CD4-positive, alpha-beta T cell treated with Interleukin-15 for 1 hour (primary cell): Measurements from ENCODE around the gene HES1.
"Not testable (repeated sequence)": the region's sequence is repeated elsewhere in the genome, so short reads cannot be mapped to it uniquely, and the experiment has no call there.

ENCODE experiments used
- DNase-seq: peaks from one replicate; pipeline ENCODE4 v3.0.0-alpha.2; 2020

HES1 gene

GRCh38 chr3:194145702-194146101 lies 9.8 kb downstream of the HES1 start:
- no peak for DNase-seq

DNA sequence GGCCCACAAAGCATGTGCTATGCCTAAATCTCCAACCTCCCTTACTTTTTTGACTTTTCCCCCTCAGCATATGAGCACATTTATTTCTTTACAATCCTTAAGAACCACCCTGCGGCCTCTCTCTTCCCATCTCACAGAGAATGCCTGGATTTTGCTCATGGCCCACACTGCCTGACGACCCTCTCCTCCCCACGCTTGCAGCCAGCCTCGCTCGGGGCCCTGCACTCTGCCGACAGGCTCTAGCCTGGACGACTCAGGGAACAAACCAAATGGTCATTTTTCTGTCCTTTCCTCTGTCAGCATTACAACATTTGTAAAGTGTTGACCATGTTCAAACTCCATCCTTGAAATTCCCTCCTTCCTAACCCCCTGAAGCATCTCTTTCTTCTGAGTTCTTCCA lies 11.7 kb downstream of the HES1 start:
- no peak for DNase-seq

DNA sequence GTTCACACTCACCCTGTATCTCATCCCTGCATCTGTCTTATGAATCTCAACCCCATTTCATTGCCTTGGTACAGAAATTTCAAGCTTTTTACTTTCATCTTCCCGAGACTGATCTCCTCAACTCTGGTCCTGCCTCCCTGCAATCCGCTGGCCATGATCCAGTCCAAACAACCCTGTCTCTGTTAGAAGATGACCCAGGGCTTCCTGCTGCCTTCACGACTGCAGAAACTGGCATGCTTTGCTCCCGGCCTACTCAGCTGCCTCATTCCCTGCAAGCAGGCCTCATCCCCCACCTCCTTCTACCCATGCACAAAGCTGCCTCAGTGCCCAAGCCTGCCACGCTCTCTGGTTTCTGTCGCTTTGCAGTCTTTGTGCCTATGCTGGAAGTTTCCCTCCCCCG lies 12.4 kb downstream of the HES1 start:
- no peak for DNase-seq

- no peak for DNase-seq
Observed at GRCh38 chr3:194150252-194150934, 14.4 kb downstream of the HES1 start.

DNA sequence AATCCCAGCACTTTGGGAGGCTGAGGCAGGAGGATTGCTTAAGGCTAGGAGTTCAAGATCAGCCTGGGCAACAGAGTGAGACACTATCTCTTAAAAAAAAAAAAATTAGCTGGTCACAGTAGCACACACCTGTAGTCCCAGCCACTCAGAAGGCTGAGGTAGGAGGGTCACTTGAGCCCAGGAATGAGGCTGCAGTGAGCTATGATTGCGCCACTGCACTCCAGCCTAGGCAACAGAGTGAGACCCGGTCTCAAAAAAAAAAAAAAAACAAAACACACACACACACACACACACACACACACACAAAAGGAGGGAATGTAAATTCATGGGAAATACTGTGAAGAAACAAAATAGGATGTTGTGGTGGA lies 15.0 kb downstream of the HES1 start:
- not testable (repeated sequence) for DNase-seq

DNA sequence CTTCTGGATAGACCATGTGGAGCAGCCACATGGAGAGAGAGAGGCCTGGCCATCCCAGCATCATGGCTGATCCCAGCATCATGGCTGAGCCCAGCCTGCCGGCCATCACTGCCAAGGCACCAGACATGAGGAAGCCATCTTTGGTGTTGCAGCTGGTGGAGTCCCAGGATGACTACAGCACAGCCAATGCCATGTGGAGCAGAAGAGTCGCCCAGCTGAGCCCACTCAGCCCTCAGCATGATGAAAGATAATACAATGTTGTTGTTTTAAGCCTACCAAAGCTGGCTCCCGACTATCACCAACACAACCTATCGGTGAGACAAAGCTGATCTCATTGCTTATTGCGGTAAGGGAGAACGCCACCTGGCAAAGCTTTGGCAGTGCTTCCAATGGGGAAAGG lies 18.4 kb downstream of the HES1 start:
- DNase-seq, result no peak

- DNase-seq, result no peak
Observed at GRCh38 chr3:194156095-194156494, 20.1 kb downstream of the HES1 start.

- no peak for DNase-seq
Observed at GRCh38 chr3:194158942-194159439, 23.0 kb downstream of the HES1 start.

DNA sequence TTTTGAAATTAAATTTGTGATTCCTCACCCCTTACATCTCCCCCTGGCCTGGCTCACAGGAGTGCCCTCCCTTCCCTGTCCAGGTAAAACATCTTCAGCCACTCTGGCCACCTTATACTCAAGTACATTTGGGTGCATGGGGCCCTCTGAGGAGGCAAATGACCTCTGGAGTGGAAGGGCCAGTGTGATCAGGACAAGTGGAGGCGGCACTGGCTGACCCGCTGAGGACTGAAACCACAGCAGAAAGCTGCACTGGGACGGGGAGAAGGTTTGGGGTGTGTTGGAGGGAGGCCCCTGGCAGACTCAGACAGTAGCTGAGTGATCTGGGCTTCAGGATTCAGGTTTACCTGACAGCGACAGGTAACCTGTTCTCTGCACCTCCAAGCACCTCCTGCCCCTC lies 24.2 kb downstream of the HES1 start:
- no peak for DNase-seq

DNA sequence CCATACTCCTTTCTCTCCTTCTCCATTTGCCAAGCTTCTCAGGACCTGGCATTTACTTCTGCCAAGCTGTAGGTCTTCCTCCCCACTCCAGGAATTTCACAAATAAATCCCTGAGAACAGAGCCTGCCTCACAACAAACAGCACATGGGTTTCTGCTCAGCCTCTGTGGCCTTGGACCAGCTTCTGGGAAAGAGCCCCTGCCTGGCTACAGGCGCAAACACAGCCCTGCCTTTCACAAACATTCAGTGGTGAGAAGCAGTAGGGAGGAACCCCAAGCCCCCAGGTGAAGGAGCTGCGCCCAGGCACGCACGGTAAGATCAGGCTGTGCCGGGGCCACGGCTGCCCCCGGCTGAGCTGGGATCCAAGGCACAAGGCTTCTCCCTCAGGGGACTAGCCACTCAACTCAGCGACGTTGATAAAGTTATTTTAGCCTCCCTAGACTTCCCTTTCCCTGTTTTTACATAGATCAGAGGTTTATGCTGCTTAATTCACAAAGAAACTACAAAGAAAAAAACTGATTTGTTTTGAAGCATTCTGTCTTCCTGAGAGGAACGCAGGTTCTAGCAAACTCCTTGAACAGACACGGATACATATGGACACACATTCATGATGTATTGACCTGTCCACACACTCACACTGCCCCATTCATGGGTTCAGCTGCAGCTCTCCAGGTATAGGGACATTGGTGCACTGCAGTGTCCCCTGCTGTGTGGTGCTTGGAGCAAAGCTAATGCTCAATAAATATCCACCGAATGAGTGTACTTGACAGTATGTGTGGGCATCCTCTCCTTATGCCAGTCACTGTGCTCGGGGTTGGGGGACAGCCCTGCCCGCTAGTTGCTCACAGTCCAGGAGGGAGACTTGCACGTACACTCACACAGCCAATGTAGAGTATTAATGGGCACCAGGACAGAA lies 25.4 kb downstream of the HES1 start:
- DNase-seq, result no peak

DNA sequence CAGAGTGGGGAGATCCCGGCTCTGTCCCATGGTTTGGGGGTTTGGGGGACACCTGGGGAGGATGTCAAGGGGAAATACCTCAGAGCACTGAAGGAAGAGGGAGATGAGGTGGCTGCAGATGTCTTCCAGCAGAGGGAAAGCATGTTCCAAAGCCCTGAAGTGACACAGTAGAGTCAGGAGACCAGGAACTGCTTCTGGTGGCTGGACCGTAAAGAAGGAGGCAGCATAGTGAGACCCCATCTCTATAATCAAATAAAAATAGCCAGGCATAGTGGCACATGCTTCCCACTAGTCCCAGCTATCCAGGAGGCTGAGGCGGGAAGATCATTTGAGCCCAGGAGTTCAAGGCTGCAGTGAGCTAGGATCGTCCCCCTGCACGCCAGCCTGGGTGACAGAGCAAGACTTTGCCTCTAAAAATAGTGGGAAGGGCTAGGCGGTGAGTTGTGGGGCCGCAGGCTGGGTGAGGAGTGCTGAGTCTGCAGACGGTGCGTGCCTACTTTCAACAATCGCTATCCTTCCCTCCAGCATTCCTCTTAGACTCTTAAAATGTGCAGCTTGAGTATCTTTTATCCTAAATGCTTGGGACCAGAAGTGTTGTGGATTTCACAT lies 26.2 kb downstream of the HES1 start:
- DNase-seq, result no peak

- no peak for DNase-seq
Observed at GRCh38 chr3:194162817-194163584, 27.1 kb downstream of the HES1 start.

GRCh38 chr3:194163697-194164096 lies 27.7 kb downstream of the HES1 start:
- no peak for DNase-seq

DNA sequence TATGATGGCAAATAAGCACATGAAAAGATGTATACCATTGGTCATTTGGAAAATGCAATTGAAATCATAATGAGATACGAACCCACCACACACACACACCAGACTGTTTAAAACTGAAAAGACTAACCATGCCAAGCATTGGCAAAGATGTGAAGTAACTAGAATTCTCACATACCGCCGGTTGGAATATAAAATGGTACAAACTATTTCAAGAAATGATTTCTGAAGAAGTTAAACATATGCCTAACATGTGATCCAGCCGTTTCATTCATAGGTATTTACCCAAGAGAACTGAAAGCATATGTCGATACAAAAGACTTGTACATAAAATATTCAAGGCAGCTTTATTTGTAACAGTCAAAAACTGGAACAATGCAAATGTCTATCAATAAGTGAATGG lies 28.9 kb downstream of the HES1 start:
- no peak for DNase-seq

- no peak for DNase-seq
Observed at GRCh38 chr3:194165271-194166018, 29.5 kb downstream of the HES1 start.

DNA sequence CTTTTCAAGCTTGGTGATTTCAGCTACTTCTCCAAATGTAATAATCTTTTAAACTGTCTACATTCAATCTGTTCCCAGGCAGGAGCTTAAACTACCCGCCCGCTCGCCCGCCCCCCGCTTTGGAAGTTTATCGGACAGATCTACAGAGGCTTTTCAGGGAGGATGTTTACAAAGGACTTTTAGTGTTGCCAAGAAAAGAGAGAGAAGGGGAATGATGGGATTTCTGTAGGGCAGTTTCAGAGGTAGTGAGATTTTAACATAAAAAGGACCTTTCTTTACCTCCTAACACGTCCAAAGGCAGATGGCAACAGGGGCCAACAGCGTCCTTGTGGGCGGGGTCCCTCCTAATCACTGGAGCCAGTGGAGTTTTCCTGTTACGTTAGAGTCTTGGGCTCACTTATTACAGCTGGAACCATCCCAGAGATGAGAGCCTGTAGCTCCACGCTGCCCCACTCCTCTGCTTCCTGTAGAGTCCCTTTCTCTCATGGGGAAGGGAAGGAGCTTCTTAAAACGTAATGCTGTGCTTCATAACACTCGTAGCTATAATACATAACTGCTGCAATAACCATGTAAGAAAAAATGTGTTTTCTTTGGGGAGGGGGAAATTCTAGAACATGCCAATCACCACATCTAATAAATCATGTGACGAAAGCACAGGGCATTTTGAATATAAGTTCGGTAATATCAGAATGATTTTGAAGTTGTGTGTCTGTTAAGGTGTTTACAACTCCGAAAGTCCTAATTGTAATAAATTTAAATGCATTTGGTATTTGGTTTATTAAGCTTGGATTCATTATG lies 30.9 kb downstream of the HES1 start:
- no peak for DNase-seq

GRCh38 chr3:194167480-194168282 lies 31.7 kb downstream of the HES1 start:
- DNase-seq, result no peak

DNA sequence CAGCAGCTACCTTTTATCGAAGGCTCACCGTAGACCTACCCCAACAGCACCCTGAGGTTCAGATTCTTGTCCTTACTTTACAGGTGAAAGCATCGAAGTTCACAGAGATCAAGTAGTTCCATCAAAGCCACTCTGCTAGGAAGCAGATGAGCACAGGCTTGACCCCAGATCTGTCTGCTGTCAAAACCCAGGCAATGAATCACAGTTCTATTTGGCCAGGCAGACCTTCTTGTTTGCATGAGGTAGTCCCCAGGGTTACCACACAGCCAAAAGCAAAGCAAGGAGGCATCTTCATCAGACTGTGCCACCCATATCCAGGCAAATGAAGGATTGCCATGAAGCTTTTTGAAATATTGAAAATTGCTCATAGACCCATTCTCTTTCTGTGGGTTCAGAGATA lies 33.0 kb downstream of the HES1 start:
- DNase-seq, result no peak

GRCh38 chr3:194169595-194169994 lies 33.6 kb downstream of the HES1 start:
- no peak for DNase-seq

GRCh38 chr3:194170793-194171192 lies 34.8 kb downstream of the HES1 start:
- no peak for DNase-seq

DNA sequence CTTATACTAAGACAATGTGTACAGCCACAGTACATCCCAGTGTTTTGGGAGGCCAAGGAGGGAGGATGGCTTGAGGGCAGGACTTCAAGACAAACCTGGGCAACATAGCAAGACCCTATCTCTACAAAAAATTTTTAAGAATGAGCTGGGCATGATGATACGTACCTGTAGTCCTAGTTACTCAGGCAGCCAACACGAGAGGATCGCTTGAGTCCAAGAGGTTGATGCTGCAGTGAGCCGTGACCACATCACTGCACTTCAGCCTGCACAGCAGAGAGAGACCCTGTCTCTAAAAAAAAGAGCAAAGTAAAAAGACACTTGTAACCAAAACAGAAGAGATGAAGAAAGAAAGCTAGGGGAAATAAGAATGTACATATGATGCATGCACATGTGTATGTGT lies 38.5 kb downstream of the HES1 start:
- no peak for DNase-seq
